ENCODE data around the gene PYGO2. TPM values are rescaled to one million over a fixed set of nuclear protein-coding genes. Genes with fewer than 3 reads are reported as not detected.

The PYGO2 gene
- total RNA-seq = 10.5 TPM

GRCh38 chr1:154961207-154962155 is at the start of gene PYGO2:
Gene PYGO2 (minus strand): TSS chr1:154961782. CDS start chr1:154961576, 206 bp downstream.
- peak; percentile 86 for ATAC-seq
- DNase-seq (ENCODE audit: low spot score) = peak; percentile 85

- DNase-seq (ENCODE audit: low spot score) (no peak), ATAC-seq (no peak)
Observed at GRCh38 chr1:155011004-155011416, 49.4 kb upstream of the PYGO2 start.

GRCh38 chr1:155010211-155010918 is 48.8 kb upstream of the PYGO2 start:
- ATAC-seq (no peak), DNase-seq (ENCODE audit: low spot score) (no peak)

GRCh38 chr1:155009742-155010141 is 48.2 kb upstream of the PYGO2 start:
- ATAC-seq = no peak
- no peak for DNase-seq (ENCODE audit: low spot score)

- DNase-seq (ENCODE audit: low spot score) = no peak
- ATAC-seq = no peak
Observed at GRCh38 chr1:155009221-155009711, 47.7 kb upstream of the PYGO2 start.

GRCh38 chr1:155008015-155008941 is 46.7 kb upstream of the PYGO2 start:
- DNase-seq (ENCODE audit: low spot score) (peak; percentile 59), ATAC-seq (no peak)

GRCh38 chr1:155007251-155007828 is 45.8 kb upstream of the PYGO2 start:
- ATAC-seq (peak; percentile 32), DNase-seq (ENCODE audit: low spot score) (peak; percentile 85)

- DNase-seq (ENCODE audit: low spot score) (no peak), ATAC-seq (no peak)
Observed at GRCh38 chr1:155006601-155007101, 45.1 kb upstream of the PYGO2 start.

GRCh38 chr1:155005076-155006011 is 43.8 kb upstream of the PYGO2 start:
- peak; percentile 92 for DNase-seq (ENCODE audit: low spot score)

GRCh38 chr1:155004352-155005075 is 42.9 kb upstream of the PYGO2 start:
- no peak for DNase-seq (ENCODE audit: low spot score)
- no peak for ATAC-seq

More at GRCh38 chr1:155005076-155006011, 43.8 kb upstream of the PYGO2 start:
- ATAC-seq = peak; percentile 44

GRCh38 chr1:155003766-155004351 is 42.3 kb upstream of the PYGO2 start:
- DNase-seq (ENCODE audit: low spot score) (peak; percentile 90), ATAC-seq (peak; percentile 21)

GRCh38 chr1:155003227-155003765 is 41.7 kb upstream of the PYGO2 start:
- no peak for ATAC-seq
- peak; percentile 59 for DNase-seq (ENCODE audit: low spot score)

- peak; percentile 2 for ATAC-seq
- DNase-seq (ENCODE audit: low spot score) = peak; percentile 63
Observed at GRCh38 chr1:155002464-155003226, 41.1 kb upstream of the PYGO2 start, which contains the start of gene ZBTB7B. Gene ZBTB7B (plus strand): TSS chr1:155002802. CDS start chr1:155014661, 11,859 bp downstream.

GRCh38 chr1:155001675-155002463 is 40.3 kb upstream of the PYGO2 start:
- ATAC-seq (peak; percentile 66), DNase-seq (ENCODE audit: low spot score) (peak; percentile 100)

GRCh38 chr1:155001425-155001674 is 39.8 kb upstream of the PYGO2 start:
- ATAC-seq (no peak), DNase-seq (ENCODE audit: low spot score) (no peak)
